B cell (primary cell): ENCODE data around the gene EPG5. TPM values are rescaled to one million over a fixed set of nuclear protein-coding genes. Genes with fewer than 3 reads are reported as not detected.

Experiments used
- ATAC-seq: fragments of 200-7000 bp; cut with Tn5 transposase; one replicate; pipeline ENCODE4 v1.10.0; 2021; ENCODE audit warnings: low read depth, mild to moderate bottlenecking, moderate number of reproducible peaks, moderate library complexity
- CTCF ChIA-PET: fragments of 350-600 bp; sonication (Branson Sonifier 250); formaldehyde crosslinking; loops from one replicate; lab custom pipeline; 2021; ENCODE audit warnings: antibody characterized with exemption, inconsistent platforms; lab: Charles Lee
- POLR2A ChIA-PET: fragments of 350-600 bp; sonication (Branson Sonifier 250); formaldehyde crosslinking; loops from one replicate; lab custom pipeline; 2021; ENCODE audit warnings: antibody characterized with exemption; lab: Charles Lee
- DNase-seq: peaks from one replicate; pipeline ENCODE4 v3.0.0; 2013
- H2AFZ ChIP-seq: 2 replicates; pipeline ENCODE4 v1.6.1; 2012; ENCODE audit warnings: mild to moderate bottlenecking, low read depth, low read length; ENCODE audit not compliant: insufficient read depth, poor library complexity, severe bottlenecking
- H3K27ac ChIP-seq, 2 donors: 1 replicate in 1 of 2; 2 replicates in 1 of 2; pipeline ENCODE4 v1.5.1; 2012 to 2013; ENCODE audit warnings: low read length in 2 of 2, mild to moderate bottlenecking in 2 of 2, moderate library complexity in 1 of 2
- H3K27me3 ChIP-seq, 4 experiments: fragments of 200-600 bp in 1 of 4; sonication (generic) in 1 of 4; replicated peaks in 1 of 4; 1 replicate in 2 of 4; 2 replicates in 2 of 4; pipeline versions ENCODE4 v1.6.1 to v1.7.0; 2013 to 2016; ENCODE audit warnings: low read length in 3 of 4, mild to moderate bottlenecking in 2 of 4, mixed read lengths in 1 of 4, moderate library complexity in 1 of 4; ENCODE audit not compliant: insufficient read depth in 4 of 4, control insufficient read depth in 3 of 4; ENCODE audit errors: control extremely low read depth in 1 of 4
- H3K36me3 ChIP-seq, 2 experiments: replicated peaks in 1 of 2; 1 replicate in 1 of 2; 2 replicates in 1 of 2; pipeline versions ENCODE4 v1.6.1 to v1.7.1; 2013; ENCODE audit warnings: low read length in 1 of 2; ENCODE audit not compliant: insufficient read depth in 2 of 2, control insufficient read depth in 1 of 2; ENCODE audit errors: control extremely low read depth in 1 of 2, extremely low read depth in 1 of 2
- H3K4me1 ChIP-seq, 2 donors: fragments of 200-600 bp in 1 of 2; sonication (generic) in 1 of 2; 1 replicate in 1 of 2; 2 replicates in 1 of 2; pipeline versions ENCODE4 v1.5.1 to v1.6.1; 2013 to 2017; ENCODE audit warnings: low read length in 2 of 2; ENCODE audit not compliant: control insufficient read depth in 2 of 2, insufficient read depth in 2 of 2
- H3K4me2 ChIP-seq: replicated peaks from 2 replicates; pipeline ENCODE3; 2012; ENCODE audit warnings: mild to moderate bottlenecking, low read depth, low read length; ENCODE audit not compliant: poor library complexity, severe bottlenecking
- H3K4me3 ChIP-seq, 5 experiments: fragments of 200-600 bp in 1 of 5; sonication (generic) in 1 of 5; 1 replicate in 3 of 5; 2 replicates in 2 of 5; pipeline versions ENCODE4 v1.5.1 to v1.7.0; 2011 to 2016; ENCODE audit warnings: low read length in 4 of 5, mild to moderate bottlenecking in 4 of 5, low read depth in 2 of 5, control low read depth in 1 of 5, moderate library complexity in 1 of 5; ENCODE audit not compliant: insufficient read depth in 1 of 5; ENCODE audit errors: control extremely low read depth in 1 of 5, extremely low read depth in 1 of 5
- H3K79me2 ChIP-seq: fragments of 200-600 bp; sonication (generic); one replicate; pipeline ENCODE4 v1.6.0; 2016; ENCODE audit warnings: low read length; ENCODE audit not compliant: control insufficient read depth, insufficient read depth
- H3K9ac ChIP-seq: fragments of 200-600 bp; sonication (generic); 2 replicates; pipeline ENCODE4 v1.6.1; 2017; ENCODE audit warnings: mild to moderate bottlenecking, low read length, moderate library complexity
- H3K9me3 ChIP-seq, 3 donors: one replicate each; pipeline versions ENCODE4 v1.6.1 to v1.7.1; 2013; ENCODE audit warnings: low read length in 2 of 3; ENCODE audit not compliant: control insufficient read depth in 2 of 3, insufficient read depth in 1 of 3; ENCODE audit errors: control extremely low read depth in 1 of 3
- H4K20me1 ChIP-seq: 2 replicates; pipeline ENCODE4 v1.6.0; 2012; ENCODE audit warnings: mild to moderate bottlenecking, low read length; ENCODE audit not compliant: insufficient read depth, control insufficient read depth, poor library complexity, severe bottlenecking
- H3K27ac Mint-ChIP-seq: one replicate; pipeline ENCODE4 v1.8.0; 2021; ENCODE audit warnings: mixed read lengths
- H3K27me3 Mint-ChIP-seq: one replicate; pipeline ENCODE4 v1.8.0; 2021; ENCODE audit warnings: mixed read lengths
- H3K4me1 Mint-ChIP-seq: one replicate; pipeline ENCODE4 v1.8.0; 2021; ENCODE audit warnings: mixed read lengths
- H3K4me3 Mint-ChIP-seq: one replicate; pipeline ENCODE4 v1.8.0; 2021; ENCODE audit warnings: mixed read lengths
- H3K9me3 Mint-ChIP-seq: one replicate; pipeline ENCODE4 v1.8.0; 2022; ENCODE audit warnings: mixed read lengths; ENCODE audit not compliant: insufficient read depth
- EZH2 ChIP-seq: IDR thresholded peaks from 2 replicates; pipeline ENCODE4 v1.6.1; 2012; ENCODE audit warnings: borderline replicate concordance, low read depth, mild to moderate bottlenecking, moderate library complexity, low read length; ENCODE audit not compliant: insufficient read depth, poor library complexity, severe bottlenecking
- WGBS: methylation state at CpG from one replicate; pipeline ENCODE4 v1.1.5; 2013; ENCODE audit warnings: missing lambda C conversion rate; ENCODE audit not compliant: insufficient coverage; 5-methylcytosine and 5-hydroxymethylcytosine counted together
- intact Hi-C: fragments of 100-400 bp; cut with micrococcal nuclease; formaldehyde crosslinking; loops from one replicate; pipeline ENCODE4 v1.10.0; 2022
- polyA plus RNA-seq: library from polyadenylated mRNA; depleted of rRNA; stranded (reverse); fragments of >200 nt; gene quantifications from 2 replicates; pipeline ENCODE4 v1.2.3, GENCODE V29; 2012
- total RNA-seq, 2 donors: library from RNA; stranded (reverse); fragments of 120-200 nt in 1 of 2; gene quantifications; 1 replicate in 1 of 2; 2 replicates in 1 of 2; pipeline versions ENCODE4 v1.2.3 to v1.2.4, GENCODE V29; 2013 to 2022
- TF ChIP-seq, protein P1 (sequence below): fragments of 200-600 bp; IDR thresholded peaks from one replicate; pipeline ENCODE4 v1.8.0; 2022; ENCODE audit warnings: antibody characterized with exemption, mild to moderate bottlenecking

EPG5 gene
- total and polyA plus RNA-seq, 2 donors (not counting 1 experiment from before 2014, with no cell fraction given): 10.3 to 50.4 TPM

DNA sequence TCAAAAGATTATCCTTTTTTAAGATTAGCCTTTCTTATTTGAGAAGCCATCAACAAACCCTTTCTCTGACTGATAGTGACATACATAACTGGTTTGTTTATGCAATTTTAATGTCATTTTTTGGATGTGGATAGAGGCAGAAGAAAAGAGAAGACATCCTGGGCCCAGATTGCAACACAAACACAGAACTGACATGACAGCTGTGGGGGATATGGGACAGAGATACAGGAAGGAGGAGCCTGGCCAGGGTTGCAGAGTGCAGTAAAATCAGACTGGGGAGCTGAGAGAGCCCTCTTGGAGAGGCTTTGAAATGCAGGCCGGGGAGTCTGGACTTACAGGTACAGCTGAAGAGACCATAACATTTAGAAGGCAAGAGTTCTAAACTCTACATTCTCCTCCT, 76.5 kb downstream of the EPG5 start:
- CTCF ChIA-PET: interaction anchor here (3.5 kb wide), 1 partner anchor 11 kb away, joined by 16 read pairs; no protein-coding TSS in a partner anchor
- intact Hi-C loops: no loop called here
- H3K27ac Mint-ChIP-seq: no peak overlapping the region

DNA sequence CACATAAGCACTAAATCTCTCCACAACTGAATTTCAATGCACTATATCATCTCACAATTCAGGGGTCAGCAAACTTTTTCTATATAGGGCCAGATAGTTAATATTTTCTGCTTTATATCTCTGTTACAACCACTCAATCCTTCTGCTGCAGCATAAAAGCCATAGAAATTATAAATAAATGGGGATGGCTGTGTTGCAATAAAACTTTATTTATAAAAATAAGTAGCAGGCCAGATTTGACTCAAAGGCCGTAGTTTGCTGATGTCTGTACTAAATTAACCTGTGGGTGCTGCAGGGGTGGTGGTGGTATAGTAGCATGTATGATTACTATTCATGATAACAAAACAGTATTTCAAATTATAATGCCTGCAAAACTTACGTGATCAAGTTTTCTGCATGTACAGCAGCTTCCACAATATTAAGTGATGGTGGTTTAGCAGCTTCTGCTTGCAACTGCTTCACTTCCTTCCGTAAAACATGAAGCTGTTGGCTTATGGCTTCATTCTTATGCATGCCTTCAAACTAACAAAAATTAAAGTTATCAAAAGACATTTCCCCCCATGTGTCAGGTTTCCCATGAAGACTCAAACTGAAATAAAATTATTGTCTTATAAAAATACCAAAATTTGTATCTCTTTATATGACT, 77.6 kb downstream of the EPG5 start:
- Histone ChIP-seq H3K4me2 (no peak overlapping the region), H2AFZ (no peak overlapping the region), H3K4me1 (no peaks in the 10 kb centered on the region), H3K9ac (no peak overlapping the region), H3K27ac (no peak overlapping the region), H3K36me3 (peaks cover 11 to 43% of the 10 kb centered on the region in 2 experiments), H3K27me3 (no peaks in the 10 kb centered on the region), H3K9me3 (no peaks in the 10 kb centered on the region), H3K79me2 (no peaks in the 10 kb centered on the region), H3K4me3 (no peak overlapping the region), H4K20me1 (no peaks in the 10 kb centered on the region)
- ATAC-seq: no peak
- no peaks in the 10 kb centered on the region for H3K9me3 Mint-ChIP-seq
- H3K4me1 Mint-ChIP-seq: no peaks in the 10 kb centered on the region
- intact Hi-C loops: no loop called here
- ChIA-PET POLR2A (no interaction called here), CTCF (interaction anchor here (0.9 to 3.5 kb wide), 2 partner anchors 10 to 219 kb away, joined by 3 to 16 read pairs; no protein-coding TSS in a partner anchor)
- H3K27me3 Mint-ChIP-seq: no peaks in the 10 kb centered on the region
- H3K27ac Mint-ChIP-seq: no peak overlapping the region
- H3K4me3 Mint-ChIP-seq: no peak overlapping the region
- DNase-seq: no peak
- WGBS: no CpG with 5 or more reads among the region's 3 CpGs
- TF ChIP-seq EZH2: no peak
- TF ChIP-seq, protein P1, sequence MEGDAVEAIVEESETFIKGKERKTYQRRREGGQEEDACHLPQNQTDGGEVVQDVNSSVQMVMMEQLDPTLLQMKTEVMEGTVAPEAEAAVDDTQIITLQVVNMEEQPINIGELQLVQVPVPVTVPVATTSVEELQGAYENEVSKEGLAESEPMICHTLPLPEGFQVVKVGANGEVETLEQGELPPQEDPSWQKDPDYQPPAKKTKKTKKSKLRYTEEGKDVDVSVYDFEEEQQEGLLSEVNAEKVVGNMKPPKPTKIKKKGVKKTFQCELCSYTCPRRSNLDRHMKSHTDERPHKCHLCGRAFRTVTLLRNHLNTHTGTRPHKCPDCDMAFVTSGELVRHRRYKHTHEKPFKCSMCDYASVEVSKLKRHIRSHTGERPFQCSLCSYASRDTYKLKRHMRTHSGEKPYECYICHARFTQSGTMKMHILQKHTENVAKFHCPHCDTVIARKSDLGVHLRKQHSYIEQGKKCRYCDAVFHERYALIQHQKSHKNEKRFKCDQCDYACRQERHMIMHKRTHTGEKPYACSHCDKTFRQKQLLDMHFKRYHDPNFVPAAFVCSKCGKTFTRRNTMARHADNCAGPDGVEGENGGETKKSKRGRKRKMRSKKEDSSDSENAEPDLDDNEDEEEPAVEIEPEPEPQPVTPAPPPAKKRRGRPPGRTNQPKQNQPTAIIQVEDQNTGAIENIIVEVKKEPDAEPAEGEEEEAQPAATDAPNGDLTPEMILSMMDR: no peak

More for the DNA sequence above, 76.5 kb downstream of the EPG5 start:
- Histone ChIP-seq H3K4me1 (no peaks in the 10 kb centered on the region), H2AFZ (no peak overlapping the region), H3K9me3 (no peaks in the 10 kb centered on the region), H4K20me1 (no peaks in the 10 kb centered on the region), H3K9ac (no peak overlapping the region), H3K4me3 (no peak overlapping the region), H3K27ac (no peak overlapping the region), H3K79me2 (no peaks in the 10 kb centered on the region), H3K36me3 (peaks cover 11 to 50% of the 10 kb centered on the region in 2 experiments), H3K27me3 (no peaks in the 10 kb centered on the region), H3K4me2 (no peak overlapping the region)
- WGBS: no CpG with 5 or more reads among the region's 1 CpG
- TF ChIP-seq, protein P1: no peak
- no peak for TF ChIP-seq EZH2
- H3K4me3 Mint-ChIP-seq: no peak overlapping the region
- POLR2A ChIA-PET: no interaction called here
- no peaks in the 10 kb centered on the region for H3K27me3 Mint-ChIP-seq
- no peaks in the 10 kb centered on the region for H3K4me1 Mint-ChIP-seq
- no peak for DNase-seq
- ATAC-seq: no peak
- H3K9me3 Mint-ChIP-seq: no peaks in the 10 kb centered on the region
